NCI-H1930 (cell line): ENCODE results near the gene TAP2.

Experiments
- DNase-seq, 2 experiments: peaks; one replicate each; lab custom pipeline; 2025; lab: John Stamatoyannopoulos, UW

Gene TAP2

GRCh38 chr6:32854376-32855178 is 16.0 kb upstream of the TAP2 start:
- peak in 1 of 2 experiments; percentile 43 for DNase-seq

- DNase-seq: peak; percentile 84 to 93
These were observed 15.2 kb upstream of the TAP2 start, which contains the start of the genes PSMB9 and TAP1 for GRCh38 chr6:32853541-32854375. PSMB9 (plus strand) TSS chr6:32854192; CDS start chr6:32854230, 38 bp downstream. TAP1 (minus strand) TSS chr6:32853704; CDS start chr6:32853636, 68 bp downstream.

- DNase-seq: no peak
These were observed 14.5 kb upstream of the TAP2 start for GRCh38 chr6:32852844-32853540.

GRCh38 chr6:32852018-32852843 is 13.7 kb upstream of the TAP2 start:
- no peak for DNase-seq

- DNase-seq: no peak
These were observed 12.5 kb upstream of the TAP2 start for GRCh38 chr6:32851025-32851424.

- no peak for DNase-seq
These were observed 10.6 kb upstream of the TAP2 start for GRCh38 chr6:32849126-32849525.

- no peak for DNase-seq
These were observed 9.3 kb upstream of the TAP2 start for GRCh38 chr6:32847795-32848194.

GRCh38 chr6:32847004-32847403 is 8.5 kb upstream of the TAP2 start:
- DNase-seq: no peak

GRCh38 chr6:32845384-32845884 is 6.9 kb upstream of the TAP2 start:
- no peak for DNase-seq

- DNase-seq: no peak
These were observed 6.4 kb upstream of the TAP2 start for GRCh38 chr6:32844839-32845383.

- peak; percentile 92 to 93 for DNase-seq
These were observed 5.7 kb upstream of the TAP2 start, which contains the start of gene PSMB8 for GRCh38 chr6:32843979-32844838. PSMB8 (minus strand) TSS chr6:32844047; CDS start chr6:32843996, 51 bp downstream.

GRCh38 chr6:32843331-32843978 is 4.9 kb upstream of the TAP2 start:
- no peak for DNase-seq

- DNase-seq: no peak
These were observed 4.2 kb upstream of the TAP2 start for GRCh38 chr6:32842690-32843089.

- no peak for DNase-seq
These were observed 3.6 kb upstream of the TAP2 start for GRCh38 chr6:32842021-32842650.

GRCh38 chr6:32840604-32841246 is 2.2 kb upstream of the TAP2 start:
- DNase-seq: no peak

- DNase-seq: no peak
These were observed 817 bp upstream of the TAP2 start for GRCh38 chr6:32839356-32839755.

- no peak for DNase-seq
These were observed 857 bp downstream of the TAP2 start for GRCh38 chr6:32837651-32838113.

- no peak for DNase-seq
These were observed 1.7 kb downstream of the TAP2 start for GRCh38 chr6:32836873-32837272.
